ENCODE data around the gene IL17RE. TPM values are rescaled to one million over a fixed set of nuclear protein-coding genes. Genes with fewer than 3 reads are reported as not detected.

The IL17RE gene
- total RNA-seq, 1 experiment from 2014 or later, result 5.0 TPM

DNA sequence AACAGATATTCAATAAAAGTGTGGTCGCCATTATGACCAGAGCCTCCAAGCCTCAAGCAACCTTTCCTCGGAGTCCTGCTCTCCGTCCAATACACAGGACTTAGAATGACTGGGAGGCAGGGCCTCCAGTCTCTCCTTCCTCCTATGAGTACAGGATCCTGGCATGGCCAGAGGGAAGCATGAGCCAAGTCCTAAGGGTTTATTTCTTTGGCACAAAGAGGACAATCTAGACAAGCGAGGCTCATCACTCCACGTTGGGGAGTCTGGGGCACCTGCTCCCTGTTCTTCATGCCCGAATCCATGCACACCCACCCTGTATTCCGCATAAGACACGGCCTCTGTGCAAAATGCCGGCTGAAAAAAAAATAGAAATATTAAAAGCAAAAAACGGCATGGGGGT is 42.7 kb downstream of the IL17RE start:
- no peaks in the 10 kb centered on the region for H3K27me3 Mint-ChIP-seq (ENCODE audit: insufficient read depth, unreplicated experiment)
- H3K36me3 Mint-ChIP-seq (ENCODE audit: insufficient read depth, unreplicated experiment), result peaks cover 26% of the 10 kb centered on the region
- no peaks in the 10 kb centered on the region for H3K4me1 Mint-ChIP-seq (ENCODE audit: insufficient read depth, unreplicated experiment)
- TF ChIP-seq, protein P1, sequence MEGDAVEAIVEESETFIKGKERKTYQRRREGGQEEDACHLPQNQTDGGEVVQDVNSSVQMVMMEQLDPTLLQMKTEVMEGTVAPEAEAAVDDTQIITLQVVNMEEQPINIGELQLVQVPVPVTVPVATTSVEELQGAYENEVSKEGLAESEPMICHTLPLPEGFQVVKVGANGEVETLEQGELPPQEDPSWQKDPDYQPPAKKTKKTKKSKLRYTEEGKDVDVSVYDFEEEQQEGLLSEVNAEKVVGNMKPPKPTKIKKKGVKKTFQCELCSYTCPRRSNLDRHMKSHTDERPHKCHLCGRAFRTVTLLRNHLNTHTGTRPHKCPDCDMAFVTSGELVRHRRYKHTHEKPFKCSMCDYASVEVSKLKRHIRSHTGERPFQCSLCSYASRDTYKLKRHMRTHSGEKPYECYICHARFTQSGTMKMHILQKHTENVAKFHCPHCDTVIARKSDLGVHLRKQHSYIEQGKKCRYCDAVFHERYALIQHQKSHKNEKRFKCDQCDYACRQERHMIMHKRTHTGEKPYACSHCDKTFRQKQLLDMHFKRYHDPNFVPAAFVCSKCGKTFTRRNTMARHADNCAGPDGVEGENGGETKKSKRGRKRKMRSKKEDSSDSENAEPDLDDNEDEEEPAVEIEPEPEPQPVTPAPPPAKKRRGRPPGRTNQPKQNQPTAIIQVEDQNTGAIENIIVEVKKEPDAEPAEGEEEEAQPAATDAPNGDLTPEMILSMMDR (IDR thresholded peaks at IDR 0.05; ENCODE audit: unreplicated experiment), result no peak
- no peak for DNase-seq (ENCODE audit: unreplicated experiment)
- intact Hi-C loops (cut with micrococcal nuclease), result loop anchor here (5.0 kb wide), 1 partner anchor 82 kb away; the partner anchor contains the start of gene FANCD2
- H3K4me3 Mint-ChIP-seq (ENCODE audit: unreplicated experiment), result peak overlapping the region; percentile 88
- H3K27ac Mint-ChIP-seq (ENCODE audit: low read depth, unreplicated experiment), result no peak overlapping the region
- H3K9me3 Mint-ChIP-seq (ENCODE audit: unreplicated experiment), result no peaks in the 10 kb centered on the region
- BruUV-seq (replicated peaks), result TSS peak; percentile 29
- POLR2A ChIA-PET, result interaction anchor here (1.2 to 2.7 kb wide), 7 partner anchors 12 to 101 kb away, joined by 4 to 31 read pairs (median 13); partner anchors contain the start of genes CRELD1 and RPUSD3
- CTCF ChIA-PET, result interaction anchor here (0.9 to 2.6 kb wide), 10 partner anchors 13 to 277 kb away, joined by 3 to 42 read pairs (median 8); partner anchors contain the start of gene CRELD1

DNA sequence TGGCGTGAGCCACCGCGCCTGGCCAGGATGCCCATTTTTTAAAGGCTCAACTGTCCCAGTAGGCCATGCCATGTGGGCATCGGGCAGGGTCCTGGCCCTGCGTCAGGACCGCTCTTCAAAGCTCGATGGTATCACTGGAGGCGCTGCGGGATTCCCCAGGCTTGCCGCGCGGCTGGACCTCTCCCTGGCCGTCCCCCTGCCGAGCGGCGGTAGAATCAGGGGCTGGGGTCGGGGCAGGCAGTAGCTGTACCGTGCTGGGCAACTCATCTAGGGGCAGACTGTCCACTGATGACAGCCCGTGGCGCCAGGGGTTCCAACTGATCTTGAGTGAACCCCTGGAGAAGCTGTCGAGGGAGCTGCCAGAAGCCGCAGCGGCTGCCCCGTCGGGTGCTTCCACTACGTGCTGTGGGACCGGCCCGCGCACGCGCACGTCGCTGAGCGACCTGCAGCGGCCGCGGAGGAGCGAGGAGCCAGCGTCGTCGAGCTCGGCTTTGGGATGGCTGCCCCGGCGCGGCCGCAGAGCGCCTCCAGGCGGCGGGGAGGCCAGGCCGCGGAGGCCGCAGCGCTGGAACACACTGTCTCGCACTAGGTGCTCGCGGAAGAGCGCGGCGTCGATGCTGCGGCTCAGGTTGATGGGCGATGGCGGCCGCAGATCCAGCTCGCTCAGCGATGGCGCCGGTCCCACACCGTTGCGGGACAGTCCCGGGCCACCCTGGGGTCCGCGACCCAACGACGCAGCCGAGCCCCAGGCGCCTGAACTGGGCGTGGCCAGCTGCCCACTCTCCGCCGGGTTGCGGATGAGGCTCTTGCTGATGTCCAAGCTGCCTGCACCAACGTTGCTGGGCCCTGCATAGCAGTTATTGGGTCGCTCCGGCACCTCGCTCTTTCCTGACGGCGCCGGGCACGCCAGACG is 43.7 kb downstream of the IL17RE start:
- peak overlapping the region; percentile 88 for H3K4me3 Mint-ChIP-seq (ENCODE audit: unreplicated experiment)
- H3K27me3 Mint-ChIP-seq (ENCODE audit: insufficient read depth, unreplicated experiment), result no peaks in the 10 kb centered on the region
- H3K36me3 Mint-ChIP-seq (ENCODE audit: insufficient read depth, unreplicated experiment), result peaks cover 22% of the 10 kb centered on the region
- intact Hi-C loops (cut with micrococcal nuclease), result loop anchor here (1.0 to 5.0 kb wide), 6 partner anchors 81 to 340 kb away; partner anchors contain the start of gene FANCD2
- ChIA-PET CTCF (interaction anchor here (0.5 to 2.6 kb wide), 58 partner anchors 9 to 294 kb away, joined by 3 to 42 read pairs (median 4); partner anchors contain the start of genes CRELD1 and RPUSD3), POLR2A (interaction anchor here (0.6 to 2.7 kb wide), 49 partner anchors 8 to 866 kb away, joined by 3 to 31 read pairs (median 4); partner anchors contain the start of genes ARPC4, CRELD1, EMC3 and FANCD2)
- TF ChIP-seq, protein P1 (IDR thresholded peaks at IDR 0.05; ENCODE audit: unreplicated experiment), result peak; percentile 82
- H3K9me3 Mint-ChIP-seq (ENCODE audit: unreplicated experiment), result no peaks in the 10 kb centered on the region
- BruUV-seq (replicated peaks), result no TSS peak
- H3K4me1 Mint-ChIP-seq (ENCODE audit: insufficient read depth, unreplicated experiment), result no peaks in the 10 kb centered on the region
- DNase-seq (ENCODE audit: unreplicated experiment), result peak; percentile 90
- peak overlapping the region; percentile 82 for H3K27ac Mint-ChIP-seq (ENCODE audit: low read depth, unreplicated experiment)

DNA sequence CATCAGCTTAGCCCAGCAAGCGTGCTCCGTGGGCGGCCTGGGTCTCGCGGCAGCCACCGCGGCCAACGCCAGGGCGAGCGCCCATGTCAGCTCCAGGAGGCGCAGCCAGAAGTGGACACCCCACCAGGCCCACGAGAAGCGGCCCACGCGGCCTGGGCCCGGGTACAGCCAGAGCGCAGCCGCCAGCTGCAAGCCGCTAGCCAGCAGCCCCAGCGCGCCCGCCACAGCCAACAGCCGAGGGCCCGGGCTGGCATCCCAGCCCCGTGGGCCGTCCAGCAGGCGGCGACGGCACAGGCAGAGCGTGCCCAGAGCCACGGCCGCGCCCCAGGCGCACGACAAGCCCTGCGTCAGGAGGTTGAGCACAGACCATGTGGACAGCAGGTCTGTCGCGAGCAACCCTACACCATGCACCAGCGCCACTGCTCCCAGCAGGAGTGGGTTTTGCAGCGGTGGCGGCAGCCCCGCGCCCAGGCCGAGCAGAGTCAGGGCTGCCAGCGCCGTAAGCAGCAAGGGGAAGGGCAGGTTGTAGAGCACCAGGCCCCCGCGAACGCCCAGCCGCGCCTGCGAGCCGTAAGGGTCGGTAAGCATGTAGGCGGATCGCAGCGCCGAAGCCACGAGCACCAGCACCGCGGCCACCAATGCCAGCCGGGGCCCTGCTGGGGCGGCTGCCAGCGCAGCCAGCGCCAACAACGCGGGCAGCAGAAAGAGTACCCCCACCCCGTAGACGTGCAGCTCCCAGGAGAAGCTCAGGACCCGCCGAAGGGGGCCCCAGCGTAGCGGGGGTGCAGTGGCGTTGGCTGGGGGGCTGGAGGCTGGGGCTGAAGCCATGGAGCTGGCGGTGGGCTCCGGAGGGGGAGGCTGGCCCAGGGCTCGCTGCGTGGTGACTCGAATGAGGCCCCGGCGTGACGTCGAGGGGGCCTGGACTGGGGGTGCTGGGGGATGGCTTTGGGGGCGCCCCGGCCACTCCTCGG is 44.7 kb downstream of the IL17RE start:
- ChIA-PET POLR2A (interaction anchor here (0.7 to 2.7 kb wide), 39 partner anchors 8 to 867 kb away, joined by 3 to 31 read pairs (median 6); partner anchors contain the start of genes ARPC4, CRELD1, EMC3 and FANCD2), CTCF (interaction anchor here (0.5 to 2.6 kb wide), 47 partner anchors 8 to 305 kb away, joined by 3 to 42 read pairs (median 4); partner anchors contain the start of genes CRELD1, IL17RE and RPUSD3)
- DNase-seq (ENCODE audit: unreplicated experiment), result peak; percentile 82
- H3K4me1 Mint-ChIP-seq (ENCODE audit: insufficient read depth, unreplicated experiment), result no peaks in the 10 kb centered on the region
- H3K36me3 Mint-ChIP-seq (ENCODE audit: insufficient read depth, unreplicated experiment), result peaks cover 13% of the 10 kb centered on the region
- H3K27me3 Mint-ChIP-seq (ENCODE audit: insufficient read depth, unreplicated experiment), result no peaks in the 10 kb centered on the region
- BruUV-seq (replicated peaks), result no TSS peak
- TF ChIP-seq, protein P1 (IDR thresholded peaks at IDR 0.05; ENCODE audit: unreplicated experiment), result peak; percentile 56
- H3K4me3 Mint-ChIP-seq (ENCODE audit: unreplicated experiment), result peak overlapping the region; percentile 88
- H3K27ac Mint-ChIP-seq (ENCODE audit: low read depth, unreplicated experiment), result peak overlapping the region; percentile 82
- intact Hi-C loops (cut with micrococcal nuclease), result loop anchor here (2.0 to 5.0 kb wide), 3 partner anchors 80 to 339 kb away; partner anchors contain the start of gene FANCD2
- H3K9me3 Mint-ChIP-seq (ENCODE audit: unreplicated experiment), result no peaks in the 10 kb centered on the region

Measured in MCF 10A (cell line).